MM.1S (cell line): ENCODE measurements around the gene PLCG2.

Experiments
- DNase-seq: peaks from one replicate; pipeline ENCODE4 v3.0.0-alpha.2; 2015
- H2AFZ ChIP-seq: fragments of 300-600 bp; sonication (generic); 2 replicates; pipeline ENCODE4 v1.6.0; 2016; ENCODE audit warnings: antibody characterized with exemption, low read length
- H3F3A ChIP-seq: fragments of 300-600 bp; sonication (generic); 2 replicates; pipeline ENCODE4 v1.6.1; 2016; ENCODE audit warnings: mild to moderate bottlenecking, antibody characterized with exemption, low read length, moderate library complexity, mixed read lengths; ENCODE audit not compliant: insufficient read depth
- H3K27ac ChIP-seq: fragments of 300-600 bp; sonication (generic); 2 replicates; pipeline ENCODE4 v1.5.1; 2016; ENCODE audit warnings: mild to moderate bottlenecking, low read length
- H3K27me3 ChIP-seq: fragments of 300-600 bp; sonication (generic); replicated peaks from 2 replicates; pipeline ENCODE4 v1.6.0; 2016; ENCODE audit warnings: low read length; ENCODE audit not compliant: insufficient read depth
- H3K36me3 ChIP-seq: fragments of 300-600 bp; sonication (generic); replicated peaks from 2 replicates; pipeline ENCODE4 v1.6.1; 2016; ENCODE audit warnings: mild to moderate bottlenecking, low read length, mixed read lengths; ENCODE audit not compliant: insufficient read depth
- H3K4me1 ChIP-seq: fragments of 300-600 bp; sonication (generic); 2 replicates; pipeline ENCODE4 v1.6.1; 2016; ENCODE audit warnings: low read length, mixed read lengths
- H3K4me2 ChIP-seq: fragments of 300-600 bp; sonication (generic); 2 replicates; pipeline ENCODE4 v1.6.0; 2016; ENCODE audit warnings: low read depth, low read length
- H3K4me3 ChIP-seq: fragments of 300-600 bp; sonication (generic); 2 replicates; pipeline ENCODE4 v1.5.1; 2016; ENCODE audit warnings: low read length, mixed read lengths
- H3K79me2 ChIP-seq: fragments of 300-600 bp; sonication (generic); 2 replicates; pipeline ENCODE4 v1.6.1; 2016; ENCODE audit warnings: mixed run types, low read length, mixed read lengths
- H3K9ac ChIP-seq: fragments of 300-600 bp; sonication (generic); 2 replicates; pipeline ENCODE4 v1.6.1; 2016; ENCODE audit warnings: low read length, mixed read lengths
- H3K9me2 ChIP-seq: fragments of 300-600 bp; sonication (generic); replicated peaks from 2 replicates; pipeline ENCODE4 v1.6.1; 2016; ENCODE audit warnings: mild to moderate bottlenecking, low read length, mixed read lengths; ENCODE audit not compliant: insufficient read depth
- H3K9me3 ChIP-seq: fragments of 300-600 bp; sonication (generic); replicated peaks from 2 replicates; pipeline ENCODE4 v1.6.1; 2016; ENCODE audit warnings: mild to moderate bottlenecking, low read length, mixed read lengths; ENCODE audit not compliant: insufficient read depth
- H4K20me1 ChIP-seq: fragments of 300-600 bp; sonication (generic); 2 replicates; pipeline ENCODE4 v1.6.1; 2016; ENCODE audit warnings: mild to moderate bottlenecking, low read length, moderate library complexity, mixed read lengths; ENCODE audit not compliant: insufficient read depth
- EZH2 ChIP-seq: fragments of 300-600 bp; sonication (generic); optimal IDR thresholded peaks from 2 replicates; pipeline ENCODE3; 2017; ENCODE audit warnings: low read depth, mild to moderate bottlenecking, antibody characterized with exemption, low read length, mixed read lengths
- EZH2phosphoT487 ChIP-seq: fragments of 300-600 bp; sonication (generic); IDR thresholded peaks from 2 replicates; pipeline ENCODE4 v1.6.1; 2018; ENCODE audit warnings: antibody characterized with exemption, low read length
- TF ChIP-seq, protein P1 (sequence below): fragments of 300-600 bp; sonication (generic); IDR thresholded peaks from 2 replicates; pipeline ENCODE4 v1.5.1; 2016; ENCODE audit warnings: antibody characterized with exemption, low read length, mixed read lengths

The PLCG2 gene

DNA sequence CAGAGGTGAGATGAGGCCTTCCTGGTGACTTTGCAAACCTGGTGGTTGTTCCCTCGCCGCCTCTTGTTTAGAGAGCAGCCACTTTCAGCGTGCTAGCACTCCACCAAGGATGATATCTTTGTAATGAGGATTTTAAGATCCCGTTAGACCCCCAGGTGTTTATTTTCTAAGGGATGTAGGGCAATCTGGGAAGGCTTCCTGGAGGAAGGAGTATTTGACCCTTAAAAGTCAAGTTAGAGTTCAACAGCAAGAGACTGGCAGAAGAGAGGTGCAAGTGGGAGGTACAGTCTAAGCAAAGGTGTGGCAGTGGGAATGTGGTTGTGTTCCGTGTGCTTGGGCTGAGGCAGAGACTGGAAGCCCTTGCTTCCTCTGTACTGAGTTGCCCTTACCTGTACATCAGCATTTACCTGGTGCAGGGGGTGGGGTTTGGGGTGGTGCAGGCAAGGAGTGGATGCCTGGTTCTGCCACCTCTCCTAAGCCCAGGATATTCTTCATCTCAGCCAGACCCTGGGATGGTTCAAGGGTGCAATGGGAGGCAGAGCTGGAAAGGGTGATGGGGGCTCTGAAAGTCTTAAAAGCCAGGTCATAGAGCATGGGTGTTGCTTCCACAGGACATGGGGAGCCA lies 148.6 kb downstream of the PLCG2 start:
- DNase-seq, result no peak
- no peaks in the 10 kb centered on the region for H3K9me2 ChIP-seq
- no peaks in the 10 kb centered on the region for H3K27me3 ChIP-seq
- no peak overlapping the region for H3K9ac ChIP-seq
- H3K4me3 ChIP-seq, result no peak overlapping the region
- TF ChIP-seq EZH2phosphoT487 (no peak), EZH2 (no peak)
- TF ChIP-seq, protein P1, sequence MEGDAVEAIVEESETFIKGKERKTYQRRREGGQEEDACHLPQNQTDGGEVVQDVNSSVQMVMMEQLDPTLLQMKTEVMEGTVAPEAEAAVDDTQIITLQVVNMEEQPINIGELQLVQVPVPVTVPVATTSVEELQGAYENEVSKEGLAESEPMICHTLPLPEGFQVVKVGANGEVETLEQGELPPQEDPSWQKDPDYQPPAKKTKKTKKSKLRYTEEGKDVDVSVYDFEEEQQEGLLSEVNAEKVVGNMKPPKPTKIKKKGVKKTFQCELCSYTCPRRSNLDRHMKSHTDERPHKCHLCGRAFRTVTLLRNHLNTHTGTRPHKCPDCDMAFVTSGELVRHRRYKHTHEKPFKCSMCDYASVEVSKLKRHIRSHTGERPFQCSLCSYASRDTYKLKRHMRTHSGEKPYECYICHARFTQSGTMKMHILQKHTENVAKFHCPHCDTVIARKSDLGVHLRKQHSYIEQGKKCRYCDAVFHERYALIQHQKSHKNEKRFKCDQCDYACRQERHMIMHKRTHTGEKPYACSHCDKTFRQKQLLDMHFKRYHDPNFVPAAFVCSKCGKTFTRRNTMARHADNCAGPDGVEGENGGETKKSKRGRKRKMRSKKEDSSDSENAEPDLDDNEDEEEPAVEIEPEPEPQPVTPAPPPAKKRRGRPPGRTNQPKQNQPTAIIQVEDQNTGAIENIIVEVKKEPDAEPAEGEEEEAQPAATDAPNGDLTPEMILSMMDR, result no peak
- no peak overlapping the region for H2AFZ ChIP-seq
- no peaks in the 10 kb centered on the region for H4K20me1 ChIP-seq
- no peaks in the 10 kb centered on the region for H3K36me3 ChIP-seq
- H3F3A ChIP-seq, result no peaks in the 10 kb centered on the region
- H3K9me3 ChIP-seq, result no peaks in the 10 kb centered on the region
- H3K79me2 ChIP-seq, result no peaks in the 10 kb centered on the region
- no peak overlapping the region for H3K27ac ChIP-seq
- H3K4me1 ChIP-seq, result no peaks in the 10 kb centered on the region
- H3K4me2 ChIP-seq, result no peak overlapping the region

DNA sequence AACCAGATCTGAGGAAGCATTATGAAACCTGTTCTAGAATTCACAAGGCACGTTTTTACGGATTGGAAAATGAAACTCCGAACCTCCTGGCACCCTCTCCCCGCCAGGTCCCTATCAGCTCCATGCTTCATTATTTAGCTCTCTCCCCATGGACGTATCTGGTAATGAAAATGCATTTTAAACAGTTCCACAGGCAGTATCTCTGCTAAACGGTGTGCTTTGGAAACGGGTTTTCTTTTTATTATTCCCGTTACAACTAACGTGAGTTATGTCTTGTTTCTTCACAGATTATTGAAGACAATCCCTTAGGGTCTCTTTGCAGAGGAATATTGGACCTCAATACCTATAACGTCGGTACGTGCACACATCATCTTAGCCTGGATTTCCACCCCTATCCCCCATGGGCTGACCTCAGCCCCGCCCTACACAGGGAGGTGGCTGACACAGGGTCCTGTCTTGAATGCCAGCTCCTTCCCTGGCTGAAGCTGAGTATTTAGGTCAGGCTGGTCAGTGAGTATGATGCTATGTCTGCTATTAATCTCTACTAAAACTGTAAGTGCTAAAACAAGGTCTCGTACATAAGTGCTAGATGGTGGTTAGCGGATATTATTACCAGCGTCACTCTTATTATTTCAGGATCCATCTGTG lies 149.3 kb downstream of the PLCG2 start:
- Histone ChIP-seq H2AFZ (no peak overlapping the region), H3K4me2 (no peak overlapping the region), H3K36me3 (no peaks in the 10 kb centered on the region)

DNA sequence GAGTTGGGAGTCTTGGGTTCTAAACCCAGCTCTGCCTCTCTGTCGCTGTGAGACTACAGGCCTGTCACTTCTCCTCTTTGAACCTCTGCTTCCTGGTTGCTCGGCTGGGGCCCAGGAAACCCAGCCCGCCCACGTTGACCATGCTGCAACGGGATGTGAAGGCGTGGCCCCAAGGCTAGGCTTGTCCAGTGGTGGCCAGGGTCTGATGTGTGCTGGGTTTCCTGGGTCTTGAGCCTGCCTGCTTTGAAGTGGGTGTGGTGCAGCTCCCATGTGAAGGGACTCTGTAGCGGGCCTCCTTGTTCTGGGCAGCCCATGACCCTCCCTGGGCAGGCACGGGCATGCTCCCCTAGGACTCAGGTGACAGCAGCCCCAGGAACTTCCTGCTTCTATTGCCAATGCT lies 149.9 kb downstream of the PLCG2 start:
- no peaks in the 10 kb centered on the region for H3K79me2 ChIP-seq
- DNase-seq, result no peak
- H3K9me2 ChIP-seq, result no peaks in the 10 kb centered on the region
- H4K20me1 ChIP-seq, result no peaks in the 10 kb centered on the region
- H3K9me3 ChIP-seq, result no peaks in the 10 kb centered on the region
- no peaks in the 10 kb centered on the region for H3K4me1 ChIP-seq
- H3K27ac ChIP-seq, result no peak overlapping the region
- no peak overlapping the region for H3K4me2 ChIP-seq
- TF ChIP-seq EZH2phosphoT487 (no peak), EZH2 (no peak)
- TF ChIP-seq, protein P1, result no peak
- H3K4me3 ChIP-seq, result no peak overlapping the region
- no peaks in the 10 kb centered on the region for H3K36me3 ChIP-seq
- H2AFZ ChIP-seq, result no peak overlapping the region
- H3K27me3 ChIP-seq, result no peaks in the 10 kb centered on the region
- no peaks in the 10 kb centered on the region for H3F3A ChIP-seq
- H3K9ac ChIP-seq, result no peak overlapping the region

More for the DNA sequence above, 149.3 kb downstream of the PLCG2 start:
- TF ChIP-seq EZH2 (no peak), EZH2phosphoT487 (no peak)
- TF ChIP-seq, protein P1, result no peak
- H3K9me3 ChIP-seq, result no peaks in the 10 kb centered on the region
- DNase-seq, result no peak
- H3K27me3 ChIP-seq, result no peaks in the 10 kb centered on the region
- H3F3A ChIP-seq, result no peaks in the 10 kb centered on the region
- no peaks in the 10 kb centered on the region for H4K20me1 ChIP-seq
- no peaks in the 10 kb centered on the region for H3K9me2 ChIP-seq
- H3K79me2 ChIP-seq, result no peaks in the 10 kb centered on the region
- H3K4me1 ChIP-seq, result no peaks in the 10 kb centered on the region
- no peak overlapping the region for H3K27ac ChIP-seq
- H3K9ac ChIP-seq, result no peak overlapping the region
- no peak overlapping the region for H3K4me3 ChIP-seq
